HEK293 (cell line): ENCODE measurements around the gene DPF3.

ENCODE experiments used
- AEBP2 ChIP-seq: fragments of 450-650 bp; formaldehyde crosslinking; IDR thresholded peaks from 2 replicates; pipeline ENCODE4 v1.5.1; 2016; ENCODE audit warnings: missing biosample characterization, missing genetic modification characterization, borderline replicate concordance
- BCL6B ChIP-seq: fragments of 450-650 bp; formaldehyde crosslinking; IDR thresholded peaks from 2 replicates; pipeline ENCODE4 v1.5.1; 2017; ENCODE audit warnings: missing biosample characterization, missing genetic modification characterization
- CTCF ChIP-seq: fragments of 450-650 bp; formaldehyde crosslinking; IDR thresholded peaks from 2 replicates; pipeline ENCODE4 v1.5.1; 2016; ENCODE audit warnings: missing biosample characterization, missing genetic modification characterization
- EGR2 ChIP-seq: fragments of 450-650 bp; formaldehyde crosslinking; IDR thresholded peaks from 2 replicates; pipeline ENCODE4 v1.5.1; 2016; ENCODE audit warnings: low read depth, missing biosample characterization, missing genetic modification characterization
- ELK4 ChIP-seq: IDR thresholded peaks from 2 replicates; pipeline ENCODE4 v1.6.1; 2011; ENCODE audit warnings: mild to moderate bottlenecking, low read depth, low read length, borderline replicate concordance
- TSHZ1 ChIP-seq: fragments of 450-650 bp; formaldehyde crosslinking; IDR thresholded peaks from 2 replicates; pipeline ENCODE4 v1.5.1; 2016; ENCODE audit warnings: missing biosample characterization, missing genetic modification characterization, borderline replicate concordance
- ZNF221 ChIP-seq: fragments of 450-650 bp; formaldehyde crosslinking; IDR thresholded peaks from 2 replicates; pipeline ENCODE4 v1.5.1; 2017; ENCODE audit warnings: missing biosample characterization, missing genetic modification characterization, borderline replicate concordance
- ZNF24 ChIP-seq: fragments of 450-650 bp; formaldehyde crosslinking; IDR thresholded peaks from 2 replicates; pipeline ENCODE4 v1.5.1; 2016; ENCODE audit warnings: missing biosample characterization, missing genetic modification characterization
- ZNF274 ChIP-seq, 2 experiments: fragments of 200-500 bp in 1 of 2; fragments of 450-650 bp in 1 of 2; sonication (Bioruptor generic) in 1 of 2; formaldehyde crosslinking in 1 of 2; IDR thresholded peaks; 2 replicates each; pipeline versions ENCODE4 v1.5.1 to v1.6.1; 2014 to 2016; ENCODE audit warnings: borderline replicate concordance in 1 of 2, inconsistent platforms in 1 of 2, low read length in 1 of 2, missing biosample characterization in 1 of 2, missing genetic modification characterization in 1 of 2
- ZSCAN30 ChIP-seq: fragments of 450-650 bp; IDR thresholded peaks from 2 replicates; pipeline ENCODE4 v1.5.1; 2018; ENCODE audit warnings: missing biosample characterization, mild to moderate bottlenecking, missing genetic modification characterization, moderate library complexity

GRCh38 chr14:72907886-72908285 lies 14.0 kb upstream of the DPF3 start:
- TF ChIP-seq ZNF24 (tag by site-specific recombination): 0 out of 2 replicates have a peak, but pooled peaks have one; percentile 32
- TF ChIP-seq CTCF: no peak
- TF ChIP-seq TSHZ1 (tag by site-specific recombination): no peak
- peak; percentile 88; the same call in 1 of the 2 replicates for TF ChIP-seq ELK4
- TF ChIP-seq ZNF221 (tag by site-specific recombination): no peak
- TF ChIP-seq AEBP2: no peak
- no peak for TF ChIP-seq ZNF274 (IDR thresholded peaks at IDR 0.05; ENCODE audit: low read length)
- TF ChIP-seq ZNF274 (tag by site-specific recombination; IDR thresholded peaks at IDR 0.05; ENCODE audit: borderline replicate concordance): no peak
- TF ChIP-seq ZSCAN30 (tag by site-specific recombination): no peak
- TF ChIP-seq EGR2 (tag by site-specific recombination): no peak
- TF ChIP-seq BCL6B (tag by site-specific recombination): no peak
